ENCODE data around the gene IP6K2.

IP6K2 gene

GRCh38 chr3:48660800-48661400 lies 56.1 kb downstream of the IP6K2 start:
- in situ Hi-C loops (cut with HindIII; ENCODE audit: low sequenced_read_pairs): no loop called here
- DNase-seq (ENCODE audit: low read depth, low spot score): no peak
- H3K4me3 ChIP-seq (ENCODE audit: low read depth, low read length): peak overlapping the region; percentile 31
- TF ChIP-seq CTCF (IDR thresholded peaks at IDR 0.05; ENCODE audit: low read depth, low read length): no peak

GRCh38 chr3:48656841-48657281 lies 60.2 kb downstream of the IP6K2 start:
- TF ChIP-seq CTCF (IDR thresholded peaks at IDR 0.05; ENCODE audit: low read depth, low read length): no peak
- in situ Hi-C loops (cut with HindIII; ENCODE audit: low sequenced_read_pairs): no loop called here
- no peak for DNase-seq (ENCODE audit: low read depth, low spot score)
- H3K4me3 ChIP-seq (ENCODE audit: low read depth, low read length): no peak overlapping the region

- DNase-seq (ENCODE audit: low read depth, low spot score): peak; percentile 52
These were observed 60.8 kb downstream of the IP6K2 start for GRCh38 chr3:48656061-48656840.

GRCh38 chr3:48655606-48656005 lies 61.4 kb downstream of the IP6K2 start:
- in situ Hi-C loops (cut with HindIII; ENCODE audit: low sequenced_read_pairs): no loop called here
- no peak for TF ChIP-seq CTCF (IDR thresholded peaks at IDR 0.05; ENCODE audit: low read depth, low read length)
- peak overlapping the region; percentile 31 for H3K4me3 ChIP-seq (ENCODE audit: low read depth, low read length)
- no peak for DNase-seq (ENCODE audit: low read depth, low spot score)

More at GRCh38 chr3:48656061-48656840, 60.8 kb downstream of the IP6K2 start:
- peak overlapping the region; percentile 31 for H3K4me3 ChIP-seq (ENCODE audit: low read depth, low read length)
- TF ChIP-seq CTCF (IDR thresholded peaks at IDR 0.05; ENCODE audit: low read depth, low read length): peak; percentile 55
- in situ Hi-C loops (cut with HindIII; ENCODE audit: low sequenced_read_pairs): no loop called here

- no peak for DNase-seq (ENCODE audit: low read depth, low spot score)
- no peak overlapping the region for H3K4me3 ChIP-seq (ENCODE audit: low read depth, low read length)
- TF ChIP-seq CTCF (IDR thresholded peaks at IDR 0.05; ENCODE audit: low read depth, low read length): no peak
- in situ Hi-C loops (cut with HindIII; ENCODE audit: low sequenced_read_pairs): no loop called here
These were observed 62.0 kb downstream of the IP6K2 start for GRCh38 chr3:48655063-48655462.

- DNase-seq (ENCODE audit: low read depth, low spot score): no peak
- in situ Hi-C loops (cut with HindIII; ENCODE audit: low sequenced_read_pairs): no loop called here
- TF ChIP-seq CTCF (IDR thresholded peaks at IDR 0.05; ENCODE audit: low read depth, low read length): no peak
These were observed 63.9 kb downstream of the IP6K2 start for GRCh38 chr3:48652923-48653715.

More at GRCh38 chr3:48652923-48653715, 63.9 kb downstream of the IP6K2 start:
- H3K4me3 ChIP-seq (ENCODE audit: low read depth, low read length): no peak overlapping the region
